GM18498 (cell line): ENCODE data around the gene SIGLEC11.
"Not testable (repeated sequence)": the region's sequence is repeated elsewhere in the genome, so short reads cannot be mapped to it uniquely, and the experiment has no call there.

Experiments
- ATAC-seq: cut with Tn5 transposase; IDR thresholded peaks from one replicate; pipeline ENCODE4 v1.9.1; 2021; ENCODE audit warnings: mild to moderate bottlenecking, moderate library complexity; ENCODE audit not compliant: unreplicated experiment

The SIGLEC11 gene

GRCh38 chr19:49983645-49984229 lies 22.8 kb upstream of the SIGLEC11 start:
- ATAC-seq, result no peak

DNA sequence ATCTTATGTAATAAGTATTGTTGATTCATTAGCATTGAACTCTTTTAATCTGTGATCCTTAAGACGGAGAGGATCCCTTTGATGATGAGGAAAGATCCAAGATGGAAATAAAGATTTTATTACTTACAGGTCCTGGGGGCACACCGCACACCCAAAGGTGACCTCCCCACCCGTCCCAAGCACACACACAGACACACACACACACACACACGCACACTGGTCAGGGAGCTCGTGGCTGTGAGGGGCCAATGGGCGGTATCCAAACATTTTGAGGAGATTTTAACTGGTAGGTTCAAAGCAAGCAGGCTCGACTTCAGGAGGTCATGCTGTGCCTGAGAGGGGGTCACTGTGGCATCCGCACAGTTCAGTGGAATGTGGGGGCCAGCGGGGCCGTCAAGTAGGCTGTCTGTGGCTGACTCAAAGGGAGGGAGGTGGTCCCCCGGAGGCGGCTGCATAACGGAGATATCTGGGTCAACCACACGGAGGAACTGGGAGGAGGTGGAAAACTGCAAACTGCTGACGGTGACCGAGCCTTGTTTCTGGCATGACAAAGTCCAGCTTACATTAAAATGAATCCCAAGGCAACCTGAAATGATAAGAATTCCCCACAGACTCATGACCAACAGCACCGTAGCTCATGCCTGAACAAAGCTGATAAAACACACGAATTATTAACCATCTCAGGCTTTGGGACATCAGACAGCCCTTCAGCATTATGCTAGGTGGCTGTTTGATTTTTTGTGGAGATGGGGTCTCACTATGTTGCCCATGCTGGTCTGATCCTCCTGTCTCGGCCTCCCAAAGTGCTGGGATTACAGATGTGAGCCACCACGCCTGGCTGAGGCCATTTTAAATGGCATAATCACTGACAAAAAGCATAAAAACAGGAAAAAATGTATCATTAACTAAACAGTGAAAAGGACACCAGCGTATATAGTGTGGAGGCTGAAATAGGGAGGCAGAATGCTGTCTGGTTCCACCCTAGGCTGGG lies 20.9 kb upstream of the SIGLEC11 start:
- ATAC-seq, result no peak

DNA sequence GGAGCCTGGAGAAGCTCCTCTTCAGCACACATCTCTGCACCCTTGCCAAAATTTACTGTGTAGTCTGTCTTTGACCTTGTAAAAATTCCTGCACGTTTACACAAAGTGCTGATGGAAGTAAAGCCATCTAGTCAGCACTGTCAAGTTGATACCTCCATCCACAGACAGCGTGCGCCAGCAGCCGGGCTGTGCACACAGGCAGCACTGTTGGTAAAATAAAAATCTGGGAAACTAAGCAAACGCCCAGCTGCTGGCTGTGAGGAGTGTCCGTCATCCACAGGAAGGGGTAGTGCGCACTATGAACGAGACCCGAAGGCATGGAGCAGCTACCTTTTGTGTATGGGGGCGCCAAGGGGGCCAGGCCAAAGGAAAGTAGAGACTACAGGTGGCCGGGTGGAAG lies 17.4 kb upstream of the SIGLEC11 start:
- no peak for ATAC-seq

DNA sequence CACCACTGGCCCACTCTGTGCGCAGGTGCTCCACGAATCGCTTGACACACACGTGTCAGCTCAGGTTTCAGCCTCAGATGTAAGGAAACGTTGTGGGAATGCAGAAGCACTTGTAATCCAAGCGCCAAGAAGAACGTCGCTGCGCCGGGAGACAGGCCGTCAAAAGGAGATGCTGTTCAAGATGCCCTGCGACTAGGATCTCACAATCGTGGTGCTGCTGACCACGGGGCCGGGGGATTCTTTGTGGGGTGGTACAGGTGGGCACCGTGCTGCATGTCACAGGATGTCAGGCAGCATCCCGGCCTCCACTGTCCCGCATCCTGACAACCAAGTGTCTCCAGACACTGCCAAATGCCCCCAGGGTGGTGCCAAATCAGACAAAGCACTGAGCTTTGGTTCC lies 16.9 kb upstream of the SIGLEC11 start:
- no peak for ATAC-seq

- no peak for ATAC-seq
These were observed 16.1 kb upstream of the SIGLEC11 start for GRCh38 chr19:49977076-49977475.

DNA sequence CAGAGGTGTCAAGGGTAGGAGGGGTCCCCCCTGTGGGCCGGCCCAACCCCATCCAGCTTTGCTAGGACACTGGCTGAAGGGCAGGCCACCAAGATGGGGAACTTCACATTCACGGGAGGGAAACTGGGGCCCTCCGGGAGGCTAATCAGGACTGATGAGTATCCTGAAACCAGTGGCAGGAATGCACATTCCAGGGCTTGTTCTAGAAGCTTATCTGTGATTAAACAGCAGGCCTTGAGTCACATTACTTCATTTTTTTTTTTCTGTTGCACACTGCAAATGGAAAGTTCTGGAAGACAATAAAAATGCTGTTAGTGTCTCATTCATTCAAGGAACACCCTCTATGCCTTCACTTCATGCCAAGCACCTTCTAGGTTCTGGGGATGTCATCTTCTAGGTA lies 15.5 kb upstream of the SIGLEC11 start:
- no peak for ATAC-seq

DNA sequence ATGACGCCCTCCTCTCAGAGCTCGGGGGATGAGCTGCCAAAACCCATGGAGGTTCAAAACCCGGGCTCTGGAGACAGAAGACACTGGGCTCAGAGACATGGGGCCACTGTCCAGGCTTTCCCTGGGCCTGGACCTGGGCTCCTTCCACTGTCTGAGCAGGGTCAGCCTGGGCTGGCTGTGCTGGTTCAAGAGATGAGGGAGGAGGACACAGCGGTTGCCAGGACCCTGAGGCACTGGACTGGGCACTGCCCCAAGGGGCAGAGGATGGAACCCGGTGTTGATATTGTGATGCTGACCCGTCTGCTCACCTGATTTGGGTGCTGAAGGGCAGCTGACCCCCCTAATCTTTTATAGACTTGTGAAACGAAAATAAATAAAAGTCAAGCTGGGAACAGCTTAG lies 14.1 kb upstream of the SIGLEC11 start:
- ATAC-seq, result no peak

DNA sequence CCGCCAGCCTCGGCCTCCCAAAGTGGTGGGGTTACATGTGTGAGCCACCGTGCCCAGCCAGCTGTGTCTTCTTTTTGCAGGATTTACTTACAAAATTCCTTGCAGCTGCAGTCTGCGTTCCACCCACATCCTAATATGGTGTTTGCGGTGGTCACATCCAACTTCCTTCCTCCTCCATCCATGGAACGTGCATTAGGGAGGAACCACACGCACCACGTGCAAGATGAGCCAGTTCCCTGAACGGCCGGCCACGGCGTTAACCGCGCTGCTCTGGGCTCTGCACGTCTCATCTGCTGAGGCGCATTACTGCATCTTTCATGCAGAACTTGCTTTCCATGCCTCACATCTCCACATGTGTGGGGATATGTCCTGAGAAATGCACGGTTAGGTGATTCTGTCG lies 13.0 kb upstream of the SIGLEC11 start:
- ATAC-seq, result no peak

- no peak for ATAC-seq
These were observed 11.9 kb upstream of the SIGLEC11 start for GRCh38 chr19:49972841-49973240.

GRCh38 chr19:49971991-49972411 lies 11.0 kb upstream of the SIGLEC11 start:
- no peak for ATAC-seq

DNA sequence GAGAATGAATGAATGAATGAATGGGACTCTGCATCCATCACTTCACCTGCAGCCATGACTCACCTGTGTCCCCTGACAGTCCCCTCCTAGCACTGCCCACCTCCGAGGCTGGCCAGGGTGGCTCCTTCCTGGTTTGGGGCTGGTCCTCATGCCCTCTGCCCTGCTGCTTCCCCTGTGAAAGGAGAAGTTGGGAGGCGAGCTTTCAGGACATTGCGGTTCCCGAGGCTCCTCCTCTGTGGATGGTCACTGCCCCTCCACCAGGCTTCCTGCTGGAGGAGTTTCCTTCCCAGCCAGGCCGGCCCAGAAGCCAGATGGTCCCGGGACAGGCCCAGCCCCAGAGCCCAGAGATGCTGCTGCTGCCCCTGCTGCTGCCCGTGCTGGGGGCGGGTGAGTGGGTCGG lies 8.4 kb upstream of the SIGLEC11 start:
- not testable (repeated sequence) for ATAC-seq

DNA sequence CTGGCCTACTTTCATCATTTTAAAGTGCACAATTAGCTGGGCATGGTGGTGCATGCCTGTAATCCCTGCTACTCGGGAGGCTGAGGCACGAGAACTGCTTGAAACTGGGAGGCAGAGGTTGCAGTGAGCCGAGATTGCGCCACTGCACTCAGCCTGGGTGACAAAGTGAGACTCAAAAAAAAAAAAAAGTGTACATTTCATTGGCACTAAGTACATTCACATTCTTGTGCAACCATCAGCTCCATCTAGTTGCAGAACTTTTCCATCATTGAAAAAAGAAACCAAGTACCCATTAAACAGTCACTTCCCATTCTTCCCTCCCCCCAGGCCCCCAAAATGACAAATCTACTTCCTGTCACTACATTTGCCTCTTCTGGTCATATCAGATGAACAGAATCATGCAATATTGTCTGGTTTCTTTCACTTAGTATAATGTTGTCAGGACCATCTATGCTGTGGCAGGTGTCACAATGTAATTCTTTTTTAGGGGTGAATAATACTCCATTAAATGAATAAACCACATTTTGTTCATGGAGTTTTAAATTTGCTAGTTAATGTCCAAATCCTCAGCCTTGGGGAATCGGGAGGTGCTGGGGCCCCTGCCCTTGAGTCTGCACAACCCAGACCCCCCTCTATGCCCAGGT lies 7.4 kb upstream of the SIGLEC11 start:
- no peak for ATAC-seq

GRCh38 chr19:49959892-49960291 lies 1.1 kb downstream of the SIGLEC11 start:
- ATAC-seq, result not testable (repeated sequence)

GRCh38 chr19:49958596-49958995 lies 2.4 kb downstream of the SIGLEC11 start:
- not testable (repeated sequence) for ATAC-seq

- not testable (repeated sequence) for ATAC-seq
These were observed 2.8 kb downstream of the SIGLEC11 start for GRCh38 chr19:49958144-49958543.

DNA sequence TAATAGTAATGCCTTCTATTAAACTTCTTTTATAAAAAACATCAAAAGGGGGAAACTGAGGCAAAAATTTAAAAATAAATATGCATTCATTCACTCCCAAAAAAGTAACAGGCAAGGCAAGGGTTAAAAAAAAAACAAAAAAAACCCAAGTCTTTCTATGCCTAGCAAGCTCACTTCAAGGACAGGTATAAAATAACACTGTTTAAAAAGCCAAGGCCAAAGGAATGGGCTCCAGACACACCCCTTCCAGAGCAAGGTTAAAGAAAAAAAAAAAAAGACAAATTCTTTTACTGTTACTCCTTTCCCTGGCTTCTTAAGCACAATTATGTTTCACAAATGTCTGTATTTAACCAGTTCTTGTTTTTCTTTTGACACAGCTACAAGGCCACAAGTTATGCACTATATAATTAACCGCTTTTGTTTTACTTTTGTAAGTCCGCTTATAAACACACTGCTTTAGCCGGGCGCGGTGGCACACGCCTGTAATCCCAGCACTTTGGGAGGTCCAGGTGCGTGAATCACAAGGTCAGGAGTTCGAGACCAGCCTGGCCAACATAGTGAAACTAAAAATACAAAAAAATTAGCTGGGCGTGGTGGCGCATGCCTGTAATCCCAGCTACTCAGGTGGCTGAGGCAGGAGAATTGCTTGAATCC lies 3.6 kb downstream of the SIGLEC11 start:
- ATAC-seq, result no peak

GRCh38 chr19:49956115-49956495 lies 4.9 kb downstream of the SIGLEC11 start:
- ATAC-seq, result no peak

DNA sequence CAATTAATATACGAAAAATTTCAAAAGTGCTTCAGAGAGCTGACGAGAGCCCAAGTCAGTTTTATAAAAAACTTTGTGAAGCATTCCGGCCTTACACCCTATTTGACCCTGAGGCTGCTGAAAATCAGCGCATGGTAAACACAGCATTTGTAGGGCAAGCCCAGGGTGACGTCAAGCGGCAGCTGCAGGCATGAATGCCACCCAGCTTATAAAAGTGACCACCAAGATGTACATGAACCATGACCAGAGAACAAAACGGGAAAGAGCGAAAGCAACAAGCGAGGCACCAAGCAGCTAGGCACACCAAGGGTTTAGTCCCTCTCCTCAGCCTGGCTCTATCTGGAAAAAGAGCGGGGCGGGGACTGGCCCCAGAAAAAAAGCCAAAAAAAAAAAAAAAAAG lies 6.0 kb downstream of the SIGLEC11 start:
- no peak for ATAC-seq

GRCh38 chr19:49954092-49954829 lies 6.7 kb downstream of the SIGLEC11 start:
- no peak for ATAC-seq

- no peak for ATAC-seq
These were observed 7.6 kb downstream of the SIGLEC11 start for GRCh38 chr19:49953416-49953815.

- no peak for ATAC-seq
These were observed 8.1 kb downstream of the SIGLEC11 start for GRCh38 chr19:49952906-49953305.
